B cell (primary cell): ENCODE data around the gene DLX3. TPM values are rescaled to one million over a fixed set of nuclear protein-coding genes. Genes with fewer than 3 reads are reported as not detected.

Source experiments
- ATAC-seq: fragments of 200-7000 bp; cut with Tn5 transposase; one replicate; pipeline ENCODE4 v1.10.0; 2021; ENCODE audit warnings: low read depth, mild to moderate bottlenecking, moderate number of reproducible peaks, moderate library complexity
- CTCF ChIA-PET: fragments of 350-600 bp; sonication (Branson Sonifier 250); formaldehyde crosslinking; loops from one replicate; lab custom pipeline; 2021; ENCODE audit warnings: antibody characterized with exemption, inconsistent platforms; lab: Charles Lee
- POLR2A ChIA-PET: fragments of 350-600 bp; sonication (Branson Sonifier 250); formaldehyde crosslinking; loops from one replicate; lab custom pipeline; 2021; ENCODE audit warnings: antibody characterized with exemption; lab: Charles Lee
- DNase-seq: peaks from one replicate; pipeline ENCODE4 v3.0.0; 2013
- H2AFZ ChIP-seq: 2 replicates; pipeline ENCODE4 v1.6.1; 2012; ENCODE audit warnings: mild to moderate bottlenecking, low read depth, low read length; ENCODE audit not compliant: insufficient read depth, poor library complexity, severe bottlenecking
- H3K27ac ChIP-seq, 2 donors: 1 replicate in 1 of 2; 2 replicates in 1 of 2; pipeline ENCODE4 v1.5.1; 2012 to 2013; ENCODE audit warnings: low read length in 2 of 2, mild to moderate bottlenecking in 2 of 2, moderate library complexity in 1 of 2
- H3K27me3 ChIP-seq, 4 experiments: fragments of 200-600 bp in 1 of 4; sonication (generic) in 1 of 4; replicated peaks in 1 of 4; 1 replicate in 2 of 4; 2 replicates in 2 of 4; pipeline versions ENCODE4 v1.6.1 to v1.7.0; 2013 to 2016; ENCODE audit warnings: low read length in 3 of 4, mild to moderate bottlenecking in 2 of 4, mixed read lengths in 1 of 4, moderate library complexity in 1 of 4; ENCODE audit not compliant: insufficient read depth in 4 of 4, control insufficient read depth in 3 of 4; ENCODE audit errors: control extremely low read depth in 1 of 4
- H3K36me3 ChIP-seq, 2 experiments: replicated peaks in 1 of 2; 1 replicate in 1 of 2; 2 replicates in 1 of 2; pipeline versions ENCODE4 v1.6.1 to v1.7.1; 2013; ENCODE audit warnings: low read length in 1 of 2; ENCODE audit not compliant: insufficient read depth in 2 of 2, control insufficient read depth in 1 of 2; ENCODE audit errors: control extremely low read depth in 1 of 2, extremely low read depth in 1 of 2
- H3K4me1 ChIP-seq, 2 donors: fragments of 200-600 bp in 1 of 2; sonication (generic) in 1 of 2; 1 replicate in 1 of 2; 2 replicates in 1 of 2; pipeline versions ENCODE4 v1.5.1 to v1.6.1; 2013 to 2017; ENCODE audit warnings: low read length in 2 of 2; ENCODE audit not compliant: control insufficient read depth in 2 of 2, insufficient read depth in 2 of 2
- H3K4me2 ChIP-seq: replicated peaks from 2 replicates; pipeline ENCODE3; 2012; ENCODE audit warnings: mild to moderate bottlenecking, low read depth, low read length; ENCODE audit not compliant: poor library complexity, severe bottlenecking
- H3K4me3 ChIP-seq, 5 experiments: fragments of 200-600 bp in 1 of 5; sonication (generic) in 1 of 5; 1 replicate in 3 of 5; 2 replicates in 2 of 5; pipeline versions ENCODE4 v1.5.1 to v1.7.0; 2011 to 2016; ENCODE audit warnings: low read length in 4 of 5, mild to moderate bottlenecking in 4 of 5, low read depth in 2 of 5, control low read depth in 1 of 5, moderate library complexity in 1 of 5; ENCODE audit not compliant: insufficient read depth in 1 of 5; ENCODE audit errors: control extremely low read depth in 1 of 5, extremely low read depth in 1 of 5
- H3K79me2 ChIP-seq: fragments of 200-600 bp; sonication (generic); one replicate; pipeline ENCODE4 v1.6.0; 2016; ENCODE audit warnings: low read length; ENCODE audit not compliant: control insufficient read depth, insufficient read depth
- H3K9ac ChIP-seq: fragments of 200-600 bp; sonication (generic); 2 replicates; pipeline ENCODE4 v1.6.1; 2017; ENCODE audit warnings: mild to moderate bottlenecking, low read length, moderate library complexity
- H3K9me3 ChIP-seq, 3 donors: one replicate each; pipeline versions ENCODE4 v1.6.1 to v1.7.1; 2013; ENCODE audit warnings: low read length in 2 of 3; ENCODE audit not compliant: control insufficient read depth in 2 of 3, insufficient read depth in 1 of 3; ENCODE audit errors: control extremely low read depth in 1 of 3
- H4K20me1 ChIP-seq: 2 replicates; pipeline ENCODE4 v1.6.0; 2012; ENCODE audit warnings: mild to moderate bottlenecking, low read length; ENCODE audit not compliant: insufficient read depth, control insufficient read depth, poor library complexity, severe bottlenecking
- H3K27ac Mint-ChIP-seq: one replicate; pipeline ENCODE4 v1.8.0; 2021; ENCODE audit warnings: mixed read lengths
- H3K27me3 Mint-ChIP-seq: one replicate; pipeline ENCODE4 v1.8.0; 2021; ENCODE audit warnings: mixed read lengths
- H3K4me1 Mint-ChIP-seq: one replicate; pipeline ENCODE4 v1.8.0; 2021; ENCODE audit warnings: mixed read lengths
- H3K4me3 Mint-ChIP-seq: one replicate; pipeline ENCODE4 v1.8.0; 2021; ENCODE audit warnings: mixed read lengths
- H3K9me3 Mint-ChIP-seq: one replicate; pipeline ENCODE4 v1.8.0; 2022; ENCODE audit warnings: mixed read lengths; ENCODE audit not compliant: insufficient read depth
- EZH2 ChIP-seq: IDR thresholded peaks from 2 replicates; pipeline ENCODE4 v1.6.1; 2012; ENCODE audit warnings: borderline replicate concordance, low read depth, mild to moderate bottlenecking, moderate library complexity, low read length; ENCODE audit not compliant: insufficient read depth, poor library complexity, severe bottlenecking
- WGBS: methylation state at CpG from one replicate; pipeline ENCODE4 v1.1.5; 2013; ENCODE audit warnings: missing lambda C conversion rate; ENCODE audit not compliant: insufficient coverage; 5-methylcytosine and 5-hydroxymethylcytosine counted together
- intact Hi-C: fragments of 100-400 bp; cut with micrococcal nuclease; formaldehyde crosslinking; loops from one replicate; pipeline ENCODE4 v1.10.0; 2022
- polyA plus RNA-seq: library from polyadenylated mRNA; depleted of rRNA; stranded (reverse); fragments of >200 nt; gene quantifications from 2 replicates; pipeline ENCODE4 v1.2.3, GENCODE V29; 2012
- total RNA-seq, 2 donors: library from RNA; stranded (reverse); fragments of 120-200 nt in 1 of 2; gene quantifications; 1 replicate in 1 of 2; 2 replicates in 1 of 2; pipeline versions ENCODE4 v1.2.3 to v1.2.4, GENCODE V29; 2013 to 2022
- TF ChIP-seq, protein P1 (sequence below): fragments of 200-600 bp; IDR thresholded peaks from one replicate; pipeline ENCODE4 v1.8.0; 2022; ENCODE audit warnings: antibody characterized with exemption, mild to moderate bottlenecking

The DLX3 gene
- total and polyA plus RNA-seq, 2 donors (not counting 1 experiment from before 2014, with no cell fraction given) = not detected

DNA sequence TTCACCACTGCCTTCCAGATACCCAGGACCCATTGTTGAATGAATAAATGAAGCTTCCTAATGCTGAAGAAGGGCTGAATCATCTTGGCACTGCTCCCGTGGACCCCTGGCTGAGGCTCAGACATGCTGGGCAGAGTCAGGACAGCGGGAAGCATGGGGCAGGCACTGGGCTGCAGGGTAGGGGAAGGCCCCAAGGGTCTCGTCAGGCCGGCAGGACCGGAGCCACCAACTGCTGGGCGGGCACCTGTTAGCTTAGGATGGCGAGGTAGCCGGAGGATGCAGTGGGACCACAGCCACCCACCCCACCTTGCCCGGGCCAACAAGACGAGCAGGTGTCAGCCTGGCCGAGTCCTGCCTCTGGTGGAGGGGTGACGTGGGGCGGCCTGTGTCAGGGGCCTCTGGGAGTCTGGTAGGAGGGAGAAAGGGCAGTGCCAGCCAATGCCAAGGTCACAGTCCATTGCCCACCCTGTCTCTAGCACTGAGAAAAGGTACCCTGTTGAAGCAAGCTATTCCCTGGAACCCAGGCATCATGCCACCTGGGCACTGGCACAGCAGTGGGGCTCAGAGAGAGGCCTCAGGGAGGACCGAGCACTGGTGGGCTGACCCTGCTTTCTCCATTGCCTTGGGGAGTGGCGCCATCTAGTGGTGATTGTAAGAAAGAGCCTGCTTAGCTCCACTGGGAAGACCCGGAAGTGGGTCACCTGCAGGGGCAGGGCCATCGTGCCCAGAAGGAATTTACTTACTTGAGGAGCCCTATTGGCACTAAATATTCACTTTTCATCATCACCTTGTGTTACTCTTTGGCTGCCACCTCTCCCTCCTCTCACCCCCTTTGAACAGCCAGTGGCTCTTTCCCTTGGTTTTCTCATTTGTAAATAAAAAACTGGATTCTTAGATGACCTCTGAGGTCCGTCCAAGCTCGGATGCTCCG lies 3.0 kb upstream of the DLX3 start:
- POLR2A ChIA-PET = interaction anchor here (0.6 to 1.2 kb wide), 3 partner anchors 9 to 585 kb away, joined by 3 read pairs; no protein-coding TSS in a partner anchor
- H3K4me1 Mint-ChIP-seq = peaks cover 39% of the 10 kb centered on the region
- Histone ChIP-seq H3K36me3 (no peaks in the 10 kb centered on the region), H3K79me2 (no peaks in the 10 kb centered on the region), H3K4me2 (peak overlapping the region; percentile 31), H3K9me3 (peaks cover 0 to 20% (median 0%) of the 10 kb centered on the region in 3 donors), H3K4me3 (no peak overlapping the region), H4K20me1 (no peaks in the 10 kb centered on the region), H3K4me1 (peaks cover 42 to 45% of the 10 kb centered on the region in 2 donors), H3K27ac (no peak overlapping the region), H2AFZ (peak overlapping the region; percentile 32), H3K27me3 (peaks cover 0 to 74% (median 52%) of the 10 kb centered on the region in 4 experiments), H3K9ac (no peak overlapping the region)
- peaks cover 75% of the 10 kb centered on the region for H3K27me3 Mint-ChIP-seq
- H3K4me3 Mint-ChIP-seq = no peak overlapping the region
- no peaks in the 10 kb centered on the region for H3K9me3 Mint-ChIP-seq
- WGBS = 53% methylated on average over 18 of the region's 20 CpGs
- CTCF ChIA-PET = interaction anchor here (0.5 to 7.0 kb wide), 53 partner anchors 8 to 502 kb away, joined by 3 to 186 read pairs (median 6); partner anchors contain the start of genes ITGA3, PDK2 and TAC4
- no peak overlapping the region for H3K27ac Mint-ChIP-seq
- peak; percentile 89 for DNase-seq
- peak; percentile 78 for ATAC-seq
- TF ChIP-seq, protein P1, sequence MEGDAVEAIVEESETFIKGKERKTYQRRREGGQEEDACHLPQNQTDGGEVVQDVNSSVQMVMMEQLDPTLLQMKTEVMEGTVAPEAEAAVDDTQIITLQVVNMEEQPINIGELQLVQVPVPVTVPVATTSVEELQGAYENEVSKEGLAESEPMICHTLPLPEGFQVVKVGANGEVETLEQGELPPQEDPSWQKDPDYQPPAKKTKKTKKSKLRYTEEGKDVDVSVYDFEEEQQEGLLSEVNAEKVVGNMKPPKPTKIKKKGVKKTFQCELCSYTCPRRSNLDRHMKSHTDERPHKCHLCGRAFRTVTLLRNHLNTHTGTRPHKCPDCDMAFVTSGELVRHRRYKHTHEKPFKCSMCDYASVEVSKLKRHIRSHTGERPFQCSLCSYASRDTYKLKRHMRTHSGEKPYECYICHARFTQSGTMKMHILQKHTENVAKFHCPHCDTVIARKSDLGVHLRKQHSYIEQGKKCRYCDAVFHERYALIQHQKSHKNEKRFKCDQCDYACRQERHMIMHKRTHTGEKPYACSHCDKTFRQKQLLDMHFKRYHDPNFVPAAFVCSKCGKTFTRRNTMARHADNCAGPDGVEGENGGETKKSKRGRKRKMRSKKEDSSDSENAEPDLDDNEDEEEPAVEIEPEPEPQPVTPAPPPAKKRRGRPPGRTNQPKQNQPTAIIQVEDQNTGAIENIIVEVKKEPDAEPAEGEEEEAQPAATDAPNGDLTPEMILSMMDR = peak; percentile 92
- no peak for TF ChIP-seq EZH2
- intact Hi-C loops = loop anchor here (1.0 kb wide), 4 partner anchors 46 to 428 kb away; no protein-coding TSS in a partner anchor
